Measurements from ENCODE around the gene CHCHD6. TPM values are rescaled to one million over a fixed set of nuclear protein-coding genes. Genes with fewer than 3 reads are reported as not detected.

CHCHD6 gene
- total RNA-seq, 3 donors from 2014 or later (not counting 1 experiment from before 2014, with no cell fraction given) = 5.3 to 9.9 (median 8.3) TPM

DNA sequence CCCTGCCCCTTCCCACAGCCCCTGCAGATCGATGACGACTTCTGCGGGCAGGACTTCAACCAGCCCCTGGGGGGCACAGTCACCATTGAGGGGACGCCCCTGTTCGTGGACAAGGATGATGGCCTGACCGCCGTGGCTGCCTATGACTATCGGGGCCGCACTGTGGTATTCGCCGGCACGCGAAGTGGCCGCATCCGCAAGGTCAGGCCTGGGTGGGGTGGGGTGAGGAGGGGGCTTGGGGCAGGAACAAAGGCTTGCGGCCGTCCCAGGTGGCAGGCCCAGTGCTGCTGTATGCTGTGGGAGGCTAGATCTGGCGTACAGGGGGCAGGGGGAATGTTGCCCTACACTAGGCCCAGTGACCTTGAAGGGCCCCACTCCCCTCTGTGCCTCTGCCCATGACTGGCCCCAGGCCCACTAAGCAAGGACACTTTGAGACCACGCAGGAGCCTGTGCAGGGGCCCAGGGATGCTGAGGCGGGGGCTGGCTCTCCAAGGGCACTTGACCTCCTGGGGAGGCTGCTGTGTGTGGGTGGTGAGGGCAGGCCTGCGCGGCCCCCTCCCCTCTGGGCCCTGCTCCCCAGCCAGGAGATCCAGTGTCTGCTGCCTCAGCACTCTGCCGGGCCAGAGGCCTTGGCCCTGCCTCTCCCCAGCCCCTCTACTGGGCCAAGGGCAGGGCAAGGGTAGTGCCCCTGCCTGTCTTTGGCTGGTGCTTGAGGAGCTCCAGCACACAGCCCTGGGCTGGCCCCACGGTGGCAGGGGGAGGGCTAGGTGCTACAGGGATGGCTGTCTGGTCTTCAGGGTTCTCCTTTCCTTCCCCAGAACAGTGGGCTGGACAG is 287.5 kb downstream of the CHCHD6 start:
- no peak for DNase-seq
- Histone ChIP-seq H3K36me3 (ENCODE audit: control insufficient read depth, insufficient read depth, low read length) (no peaks in the 10 kb centered on the region), H3K4me3 (ENCODE audit: low read length) (no peak overlapping the region), H3K9me3 (ENCODE audit: control insufficient read depth, insufficient read depth, low read length) (no peaks in the 10 kb centered on the region), H3K27ac (ENCODE audit: low read length) (no peak overlapping the region), H3K27me3 (ENCODE audit: control insufficient read depth, insufficient read depth, low read length) (no peaks in the 10 kb centered on the region), H3K4me1 (ENCODE audit: control insufficient read depth, insufficient read depth, low read length) (no peaks in the 10 kb centered on the region)
- ATAC-seq = no peak
- intact Hi-C loops (cut with micrococcal nuclease) = loop anchor here (10.0 kb wide), 1 partner anchor 237 kb away; no protein-coding TSS in a partner anchor
- Mint-ChIP-seq H3K9me3 (no peaks in the 10 kb centered on the region), H3K27ac (no peak overlapping the region), H3K4me1 (no peaks in the 10 kb centered on the region), H3K27me3 (ENCODE audit: low read depth in 2 of 2) (no peaks in the 10 kb centered on the region), H3K4me3 (no peak overlapping the region), H3K36me3 (no peaks in the 10 kb centered on the region)
- WGBS (ENCODE audit: insufficient coverage) = 96% methylated on average over 24 of the region's 24 CpGs
- TF ChIP-seq, protein P1, sequence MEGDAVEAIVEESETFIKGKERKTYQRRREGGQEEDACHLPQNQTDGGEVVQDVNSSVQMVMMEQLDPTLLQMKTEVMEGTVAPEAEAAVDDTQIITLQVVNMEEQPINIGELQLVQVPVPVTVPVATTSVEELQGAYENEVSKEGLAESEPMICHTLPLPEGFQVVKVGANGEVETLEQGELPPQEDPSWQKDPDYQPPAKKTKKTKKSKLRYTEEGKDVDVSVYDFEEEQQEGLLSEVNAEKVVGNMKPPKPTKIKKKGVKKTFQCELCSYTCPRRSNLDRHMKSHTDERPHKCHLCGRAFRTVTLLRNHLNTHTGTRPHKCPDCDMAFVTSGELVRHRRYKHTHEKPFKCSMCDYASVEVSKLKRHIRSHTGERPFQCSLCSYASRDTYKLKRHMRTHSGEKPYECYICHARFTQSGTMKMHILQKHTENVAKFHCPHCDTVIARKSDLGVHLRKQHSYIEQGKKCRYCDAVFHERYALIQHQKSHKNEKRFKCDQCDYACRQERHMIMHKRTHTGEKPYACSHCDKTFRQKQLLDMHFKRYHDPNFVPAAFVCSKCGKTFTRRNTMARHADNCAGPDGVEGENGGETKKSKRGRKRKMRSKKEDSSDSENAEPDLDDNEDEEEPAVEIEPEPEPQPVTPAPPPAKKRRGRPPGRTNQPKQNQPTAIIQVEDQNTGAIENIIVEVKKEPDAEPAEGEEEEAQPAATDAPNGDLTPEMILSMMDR (IDR thresholded peaks at IDR 0.05) = no peak

DNA sequence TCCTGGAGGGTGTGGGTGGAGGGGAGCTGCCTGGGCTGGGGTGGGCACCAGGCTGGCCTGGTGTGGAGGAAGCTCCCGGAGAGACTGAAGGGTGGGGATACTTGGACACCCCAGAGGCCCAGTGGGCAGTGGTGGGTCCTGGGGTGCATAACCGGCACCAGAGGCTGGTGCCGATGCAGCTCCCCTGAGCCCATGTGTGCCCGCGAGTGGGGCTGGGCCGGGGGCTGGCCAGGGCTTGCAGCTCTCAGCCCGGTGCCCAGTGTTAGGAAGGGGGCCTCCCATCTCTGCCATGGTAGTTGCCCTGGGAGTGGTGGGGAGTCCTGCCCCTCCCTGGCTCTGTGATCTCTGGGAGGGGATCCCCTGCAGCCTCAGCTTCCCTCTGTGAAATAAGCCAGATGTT is 288.2 kb downstream of the CHCHD6 start:
- H3K4me1 ChIP-seq (ENCODE audit: control insufficient read depth, insufficient read depth, low read length) = no peaks in the 10 kb centered on the region
- H3K9me3 ChIP-seq (ENCODE audit: control insufficient read depth, insufficient read depth, low read length) = no peaks in the 10 kb centered on the region
- no peak overlapping the region for H3K4me3 Mint-ChIP-seq
- no peak overlapping the region for H3K27ac ChIP-seq (ENCODE audit: low read length)
- no peaks in the 10 kb centered on the region for H3K9me3 Mint-ChIP-seq
- 96% methylated on average over 7 of the region's 7 CpGs for WGBS (ENCODE audit: insufficient coverage)
- ATAC-seq = no peak
- TF ChIP-seq, protein P1 (IDR thresholded peaks at IDR 0.05) = no peak
- H3K27me3 Mint-ChIP-seq (ENCODE audit: low read depth in 2 of 2) = no peaks in the 10 kb centered on the region
- H3K36me3 ChIP-seq (ENCODE audit: control insufficient read depth, insufficient read depth, low read length) = no peaks in the 10 kb centered on the region
- no peak overlapping the region for H3K4me3 ChIP-seq (ENCODE audit: low read length)
- H3K27me3 ChIP-seq (ENCODE audit: control insufficient read depth, insufficient read depth, low read length) = no peaks in the 10 kb centered on the region
- H3K36me3 Mint-ChIP-seq = no peaks in the 10 kb centered on the region
- intact Hi-C loops (cut with micrococcal nuclease) = loop anchor here (10.0 kb wide), 1 partner anchor 237 kb away; no protein-coding TSS in a partner anchor
- no peaks in the 10 kb centered on the region for H3K4me1 Mint-ChIP-seq
- H3K27ac Mint-ChIP-seq = no peak overlapping the region
- DNase-seq = no peak

GRCh38 chr3:126992776-126993175 is 288.7 kb downstream of the CHCHD6 start:
- no peaks in the 10 kb centered on the region for H3K9me3 Mint-ChIP-seq
- DNase-seq (no peak), ATAC-seq (no peak)
- Histone ChIP-seq H3K27me3 (ENCODE audit: control insufficient read depth, insufficient read depth, low read length) (no peaks in the 10 kb centered on the region), H3K36me3 (ENCODE audit: control insufficient read depth, insufficient read depth, low read length) (no peaks in the 10 kb centered on the region), H3K4me3 (ENCODE audit: low read length) (no peak overlapping the region), H3K4me1 (ENCODE audit: control insufficient read depth, insufficient read depth, low read length) (no peaks in the 10 kb centered on the region), H3K9me3 (ENCODE audit: control insufficient read depth, insufficient read depth, low read length) (no peaks in the 10 kb centered on the region), H3K27ac (ENCODE audit: low read length) (no peak overlapping the region)
- H3K4me3 Mint-ChIP-seq = no peak overlapping the region
- no peaks in the 10 kb centered on the region for H3K27me3 Mint-ChIP-seq (ENCODE audit: low read depth in 2 of 2)
- intact Hi-C loops (cut with micrococcal nuclease) = loop anchor here (10.0 kb wide), 1 partner anchor 238 kb away; no protein-coding TSS in a partner anchor
- H3K36me3 Mint-ChIP-seq = no peaks in the 10 kb centered on the region
- WGBS (ENCODE audit: insufficient coverage) = 75% methylated on average over 7 of the region's 8 CpGs
- H3K4me1 Mint-ChIP-seq = no peaks in the 10 kb centered on the region
- no peak overlapping the region for H3K27ac Mint-ChIP-seq
- TF ChIP-seq, protein P1 (IDR thresholded peaks at IDR 0.05) = no peak
